Neural cell (in vitro differentiated cells): ENCODE data around the gene ZNF566. TPM values are rescaled to one million over a fixed set of nuclear protein-coding genes. Genes with fewer than 3 reads are reported as not detected.

ENCODE experiments used
- H2AFZ ChIP-seq: fragments of 200-600, 300-800 bp; sonication (generic), shearing (Covaris generic); 2 replicates; pipeline ENCODE4 v1.6.0; 2014; ENCODE audit warnings: low read depth, mild to moderate bottlenecking, antibody characterized with exemption, low read length, moderate library complexity
- H3F3A ChIP-seq: fragments of 200-600 bp; shearing (Covaris generic); 2 replicates; pipeline ENCODE4 v1.6.1; 2016; ENCODE audit warnings: mild to moderate bottlenecking, moderate library complexity, mixed read lengths, antibody characterized with exemption, low read length; ENCODE audit not compliant: insufficient read depth, poor library complexity, severe bottlenecking
- H3K27ac ChIP-seq: fragments of 200-600, 300-800 bp; sonication (generic), shearing (Covaris generic); 2 replicates; pipeline ENCODE4 v1.5.1; 2014; ENCODE audit warnings: mild to moderate bottlenecking, low read length, moderate library complexity
- H3K27me3 ChIP-seq: fragments of 300-800, 200-600 bp; sonication (generic), shearing (Covaris generic); 2 replicates; pipeline ENCODE4 v1.6.0; 2014; ENCODE audit warnings: mild to moderate bottlenecking, low read depth, low read length, moderate library complexity; ENCODE audit not compliant: insufficient read depth
- H3K36me3 ChIP-seq: fragments of 300-800, 200-600 bp; sonication (generic), shearing (Covaris generic); 2 replicates; pipeline ENCODE4 v1.5.1; 2014; ENCODE audit warnings: mild to moderate bottlenecking, antibody characterized with exemption, low read length, moderate library complexity; ENCODE audit not compliant: insufficient read depth
- H3K4me2 ChIP-seq: fragments of 300-800, 200-600 bp; sonication (generic), shearing (Covaris generic); 2 replicates; pipeline ENCODE4 v1.6.0; 2014; ENCODE audit warnings: mild to moderate bottlenecking, low read length
- H3K4me3 ChIP-seq: fragments of 300-800, 200-600 bp; sonication (generic), shearing (Covaris generic); 2 replicates; pipeline ENCODE4 v1.5.1; 2014; ENCODE audit warnings: mild to moderate bottlenecking, low read length, moderate library complexity
- H3K79me2 ChIP-seq: fragments of 200-600 bp; shearing (Covaris generic); replicated peaks from 2 replicates; pipeline ENCODE4 v1.6.0; 2014; ENCODE audit warnings: mild to moderate bottlenecking, low read length, moderate library complexity; ENCODE audit not compliant: insufficient read depth
- H3K9ac ChIP-seq: fragments of 300-800, 200-600 bp; sonication (generic), shearing (Covaris generic); 2 replicates; pipeline ENCODE4 v1.6.1; 2016; ENCODE audit warnings: mild to moderate bottlenecking, low read length, mixed read lengths
- H3K9me2 ChIP-seq: fragments of 200-600 bp; shearing (Covaris generic); 2 replicates; pipeline ENCODE4 v1.6.1; 2016; ENCODE audit warnings: mild to moderate bottlenecking, low read length, mixed read lengths; ENCODE audit not compliant: insufficient read depth
- H3K9me3 ChIP-seq: fragments of 200-600, 300-800 bp; sonication (generic), shearing (Covaris generic); 2 replicates; pipeline ENCODE4 v1.6.1; 2016; ENCODE audit warnings: mild to moderate bottlenecking, mixed run types, low read length, moderate library complexity, mixed read lengths
- H4K20me1 ChIP-seq: fragments of 200-600 bp; shearing (Covaris generic); 2 replicates; pipeline ENCODE4 v1.6.1; 2016; ENCODE audit warnings: mild to moderate bottlenecking, mixed run types; ENCODE audit not compliant: insufficient read depth
- EP300 ChIP-seq: fragments of 450-650 bp; conservative IDR thresholded peaks from 2 replicates; pipeline ENCODE4 v1.6.1; 2014; ENCODE audit warnings: antibody characterized with exemption, mild to moderate bottlenecking, moderate library complexity; ENCODE audit not compliant: poor library complexity, severe bottlenecking
- EZH2 ChIP-seq: fragments of 200-600, 300-800 bp; shearing (Covaris generic), sonication (generic); IDR thresholded peaks from 2 replicates; pipeline ENCODE4 v1.6.1; 2014; ENCODE audit warnings: antibody characterized with exemption, low read length, borderline replicate concordance, mild to moderate bottlenecking; ENCODE audit not compliant: insufficient read depth, poor library complexity, severe bottlenecking
- MXI1 ChIP-seq: fragments of 450-650 bp; conservative IDR thresholded peaks from 2 replicates; pipeline ENCODE4 v1.6.1; 2014; ENCODE audit warnings: antibody characterized with exemption, mild to moderate bottlenecking; ENCODE audit not compliant: poor library complexity, severe bottlenecking
- POLR2AphosphoS5 ChIP-seq: IDR thresholded peaks from 2 replicates; pipeline ENCODE4 v1.6.1; 2012
- RAD21 ChIP-seq: fragments of 450-650 bp; conservative IDR thresholded peaks from 2 replicates; pipeline ENCODE4 v1.6.1; 2014; ENCODE audit warnings: antibody characterized with exemption, mild to moderate bottlenecking, moderate library complexity
- SMC3 ChIP-seq: fragments of 450-650 bp; conservative IDR thresholded peaks from 2 replicates; pipeline ENCODE4 v1.6.1; 2014; ENCODE audit warnings: antibody characterized with exemption, mild to moderate bottlenecking, moderate library complexity; ENCODE audit not compliant: poor library complexity
- TAF1 ChIP-seq: IDR thresholded peaks from 2 replicates; pipeline ENCODE4 v1.6.1; 2012; ENCODE audit warnings: low read depth
- polyA plus RNA-seq: library from polyadenylated mRNA; depleted of rRNA; stranded (reverse); fragments of >200 nt; gene quantifications from 2 replicates; pipeline ENCODE4 v1.2.3, GENCODE V29; 2014
- TF ChIP-seq, protein P1 (sequence below): IDR thresholded peaks from 2 replicates; pipeline ENCODE4 v1.6.1; 2012; ENCODE audit warnings: borderline replicate concordance
- TF ChIP-seq, protein P2 (sequence below): fragments of 450-650 bp; IDR thresholded peaks from 2 replicates; pipeline ENCODE4 v1.5.1; 2014; ENCODE audit warnings: antibody characterized with exemption, mild to moderate bottlenecking, moderate library complexity; ENCODE audit not compliant: poor library complexity, severe bottlenecking

The ZNF566 gene
- polyA plus RNA-seq, 1 donor from 2014 or later, result 28.9 TPM

DNA sequence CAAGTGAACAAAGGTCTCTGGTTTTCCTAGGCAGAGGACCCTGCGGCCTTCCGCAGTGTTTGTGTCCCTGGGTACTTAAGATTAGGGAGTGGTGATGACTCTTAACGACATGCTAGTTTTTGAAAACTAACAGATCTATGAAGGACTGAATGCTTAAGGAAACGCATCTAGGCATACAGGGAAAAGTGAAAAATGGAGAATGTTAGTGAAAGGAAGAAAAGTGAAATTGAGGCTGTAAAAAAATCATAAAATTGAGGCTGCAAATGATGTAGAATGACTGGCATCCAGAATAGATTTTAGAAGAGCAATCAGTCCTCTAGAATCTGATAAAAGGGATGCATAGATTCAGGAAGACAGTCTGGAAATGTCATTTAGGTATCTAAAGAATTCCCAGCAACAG is 35.3 kb upstream of the ZNF566 start:
- Histone ChIP-seq H3K36me3 (peaks cover 12% of the 10 kb centered on the region), H4K20me1 (no peaks in the 10 kb centered on the region), H3K27ac (no peak overlapping the region), H3K9ac (no peak overlapping the region), H3K4me3 (no peak overlapping the region), H3K79me2 (peaks cover 67% of the 10 kb centered on the region), H2AFZ (no peak overlapping the region), H3K27me3 (no peaks in the 10 kb centered on the region), H3F3A (no peaks in the 10 kb centered on the region), H3K9me3 (peaks cover 3% of the 10 kb centered on the region), H3K9me2 (no peaks in the 10 kb centered on the region), H3K4me2 (no peak overlapping the region)
- no peak for TF ChIP-seq MXI1
- TF ChIP-seq, protein P1, sequence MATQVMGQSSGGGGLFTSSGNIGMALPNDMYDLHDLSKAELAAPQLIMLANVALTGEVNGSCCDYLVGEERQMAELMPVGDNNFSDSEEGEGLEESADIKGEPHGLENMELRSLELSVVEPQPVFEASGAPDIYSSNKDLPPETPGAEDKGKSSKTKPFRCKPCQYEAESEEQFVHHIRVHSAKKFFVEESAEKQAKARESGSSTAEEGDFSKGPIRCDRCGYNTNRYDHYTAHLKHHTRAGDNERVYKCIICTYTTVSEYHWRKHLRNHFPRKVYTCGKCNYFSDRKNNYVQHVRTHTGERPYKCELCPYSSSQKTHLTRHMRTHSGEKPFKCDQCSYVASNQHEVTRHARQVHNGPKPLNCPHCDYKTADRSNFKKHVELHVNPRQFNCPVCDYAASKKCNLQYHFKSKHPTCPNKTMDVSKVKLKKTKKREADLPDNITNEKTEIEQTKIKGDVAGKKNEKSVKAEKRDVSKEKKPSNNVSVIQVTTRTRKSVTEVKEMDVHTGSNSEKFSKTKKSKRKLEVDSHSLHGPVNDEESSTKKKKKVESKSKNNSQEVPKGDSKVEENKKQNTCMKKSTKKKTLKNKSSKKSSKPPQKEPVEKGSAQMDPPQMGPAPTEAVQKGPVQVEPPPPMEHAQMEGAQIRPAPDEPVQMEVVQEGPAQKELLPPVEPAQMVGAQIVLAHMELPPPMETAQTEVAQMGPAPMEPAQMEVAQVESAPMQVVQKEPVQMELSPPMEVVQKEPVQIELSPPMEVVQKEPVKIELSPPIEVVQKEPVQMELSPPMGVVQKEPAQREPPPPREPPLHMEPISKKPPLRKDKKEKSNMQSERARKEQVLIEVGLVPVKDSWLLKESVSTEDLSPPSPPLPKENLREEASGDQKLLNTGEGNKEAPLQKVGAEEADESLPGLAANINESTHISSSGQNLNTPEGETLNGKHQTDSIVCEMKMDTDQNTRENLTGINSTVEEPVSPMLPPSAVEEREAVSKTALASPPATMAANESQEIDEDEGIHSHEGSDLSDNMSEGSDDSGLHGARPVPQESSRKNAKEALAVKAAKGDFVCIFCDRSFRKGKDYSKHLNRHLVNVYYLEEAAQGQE, result no peak
- TF ChIP-seq EP300, result no peak
- TF ChIP-seq POLR2AphosphoS5, result no peak
- no peak for TF ChIP-seq RAD21
- TF ChIP-seq, protein P2, sequence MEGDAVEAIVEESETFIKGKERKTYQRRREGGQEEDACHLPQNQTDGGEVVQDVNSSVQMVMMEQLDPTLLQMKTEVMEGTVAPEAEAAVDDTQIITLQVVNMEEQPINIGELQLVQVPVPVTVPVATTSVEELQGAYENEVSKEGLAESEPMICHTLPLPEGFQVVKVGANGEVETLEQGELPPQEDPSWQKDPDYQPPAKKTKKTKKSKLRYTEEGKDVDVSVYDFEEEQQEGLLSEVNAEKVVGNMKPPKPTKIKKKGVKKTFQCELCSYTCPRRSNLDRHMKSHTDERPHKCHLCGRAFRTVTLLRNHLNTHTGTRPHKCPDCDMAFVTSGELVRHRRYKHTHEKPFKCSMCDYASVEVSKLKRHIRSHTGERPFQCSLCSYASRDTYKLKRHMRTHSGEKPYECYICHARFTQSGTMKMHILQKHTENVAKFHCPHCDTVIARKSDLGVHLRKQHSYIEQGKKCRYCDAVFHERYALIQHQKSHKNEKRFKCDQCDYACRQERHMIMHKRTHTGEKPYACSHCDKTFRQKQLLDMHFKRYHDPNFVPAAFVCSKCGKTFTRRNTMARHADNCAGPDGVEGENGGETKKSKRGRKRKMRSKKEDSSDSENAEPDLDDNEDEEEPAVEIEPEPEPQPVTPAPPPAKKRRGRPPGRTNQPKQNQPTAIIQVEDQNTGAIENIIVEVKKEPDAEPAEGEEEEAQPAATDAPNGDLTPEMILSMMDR, result no peak
- no peak for TF ChIP-seq EZH2
- TF ChIP-seq TAF1, result no peak
- TF ChIP-seq SMC3, result no peak

DNA sequence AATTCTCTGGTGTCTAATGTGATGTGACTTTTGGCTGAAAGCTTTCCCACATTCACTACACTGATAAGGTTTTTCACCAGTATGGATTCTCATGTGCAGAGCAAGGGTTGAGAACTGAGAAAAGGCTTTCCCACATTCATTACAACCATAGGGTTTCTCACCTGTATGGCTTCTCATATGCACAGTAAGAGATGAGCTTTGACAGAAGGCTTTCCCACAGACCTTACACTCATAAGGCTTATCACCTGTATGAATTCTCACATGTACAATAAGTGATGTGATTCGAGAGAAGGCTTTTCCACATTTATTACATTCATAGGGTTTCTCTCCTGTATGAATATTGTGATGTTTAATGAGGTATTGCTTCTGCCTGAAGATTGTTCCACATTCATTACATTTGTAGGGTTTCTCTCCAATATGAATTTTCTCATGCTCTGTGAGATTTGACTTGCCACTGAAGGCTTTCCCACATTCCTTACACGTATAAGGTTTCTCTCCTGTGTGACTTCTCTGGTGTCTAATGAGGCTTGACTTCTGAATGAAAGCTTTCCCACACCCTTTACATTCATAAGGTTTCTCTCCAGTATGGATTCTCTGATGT is 24.8 kb upstream of the ZNF566 start:
- H3K9me3 ChIP-seq, result peaks cover 55% of the 10 kb centered on the region
- no peaks in the 10 kb centered on the region for H4K20me1 ChIP-seq
- H3K36me3 ChIP-seq, result peaks cover 56% of the 10 kb centered on the region
- TF ChIP-seq TAF1 (no peak), RAD21 (no peak)
- no peaks in the 10 kb centered on the region for H3K9me2 ChIP-seq
- H3F3A ChIP-seq, result no peaks in the 10 kb centered on the region
- H3K9ac ChIP-seq, result no peak overlapping the region
- no peak overlapping the region for H3K4me3 ChIP-seq
- peaks cover 27% of the 10 kb centered on the region for H3K79me2 ChIP-seq
- H2AFZ ChIP-seq, result no peak overlapping the region
- H3K4me2 ChIP-seq, result no peak overlapping the region
- no peak overlapping the region for H3K27ac ChIP-seq
- H3K27me3 ChIP-seq, result no peaks in the 10 kb centered on the region

DNA sequence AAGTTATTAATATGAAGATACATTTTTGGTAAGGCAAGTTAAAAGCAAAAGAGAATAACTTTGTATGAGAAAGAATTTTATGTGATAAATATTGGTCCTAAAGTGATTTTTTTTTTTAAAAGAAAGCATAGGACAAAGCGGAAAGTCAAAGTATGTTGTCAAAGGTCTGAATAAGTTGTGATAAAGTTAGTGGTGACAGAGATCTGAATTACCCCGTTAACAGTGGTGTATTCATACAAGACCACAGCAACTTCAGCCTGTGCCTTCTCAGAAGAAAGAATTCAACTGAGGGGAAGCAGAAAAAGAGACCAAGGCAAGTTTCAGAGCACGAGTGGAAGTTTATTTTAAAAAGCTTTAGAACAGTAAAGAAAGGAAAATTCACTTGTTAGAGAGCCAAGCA is 19.0 kb upstream of the ZNF566 start:
- Histone ChIP-seq H3K27me3 (no peaks in the 10 kb centered on the region), H3K4me3 (no peak overlapping the region), H3F3A (no peaks in the 10 kb centered on the region), H3K9ac (no peak overlapping the region), H3K9me3 (peaks cover 20% of the 10 kb centered on the region), H3K79me2 (peaks cover 6% of the 10 kb centered on the region), H4K20me1 (no peaks in the 10 kb centered on the region), H3K27ac (no peak overlapping the region), H2AFZ (no peak overlapping the region), H3K4me2 (no peak overlapping the region), H3K9me2 (no peaks in the 10 kb centered on the region), H3K36me3 (peaks cover 10% of the 10 kb centered on the region)
- TF ChIP-seq EZH2 (no peak), MXI1 (no peak)
